ENCODE data around the gene DNM3.

The DNM3 gene

DNA sequence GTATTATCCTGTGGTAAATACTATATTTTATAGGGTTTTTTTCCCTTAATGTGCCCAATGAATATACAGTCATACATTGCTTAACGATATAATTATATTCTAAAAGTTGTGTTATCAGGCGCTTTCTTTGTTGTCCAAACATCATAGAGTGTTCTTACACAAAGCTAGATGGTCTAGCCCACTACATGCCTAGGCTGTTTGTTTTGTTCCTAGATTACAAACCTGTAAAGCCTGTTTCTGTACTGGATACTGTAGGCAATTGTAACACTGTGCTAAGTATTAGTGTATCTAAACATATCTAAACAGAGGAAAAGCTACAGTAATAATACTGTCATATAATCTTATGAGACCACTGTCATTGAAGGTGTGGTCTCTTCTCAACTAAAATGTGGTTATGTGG is 336.6 kb downstream of the DNM3 start:
- DNase-seq (ENCODE audit: low spot score): no peak

- no peak for DNase-seq (ENCODE audit: low spot score)
These were observed 337.6 kb downstream of the DNM3 start for GRCh38 chr1:172178886-172179285.

DNA sequence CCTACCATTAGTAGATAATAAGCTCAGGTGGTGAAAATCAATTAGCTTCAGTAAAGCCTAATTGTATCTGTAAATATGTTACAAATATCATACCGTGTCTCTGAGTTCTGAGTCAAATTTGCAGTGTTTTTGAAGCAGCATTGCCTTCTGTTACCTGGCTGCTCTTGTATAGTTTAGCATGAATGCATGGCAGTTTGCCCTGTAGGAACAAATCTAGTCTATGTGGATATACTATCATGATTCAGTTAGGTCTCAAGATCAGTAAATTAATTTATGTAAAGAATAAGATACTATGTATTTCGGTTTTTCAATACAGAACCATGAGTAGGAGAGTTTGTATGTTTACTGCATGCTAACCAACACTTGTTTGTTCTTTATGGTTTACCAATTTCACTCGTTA is 338.6 kb downstream of the DNM3 start:
- DNase-seq (ENCODE audit: low spot score): no peak

- no peak for DNase-seq (ENCODE audit: low spot score)
These were observed 339.4 kb downstream of the DNM3 start for GRCh38 chr1:172180501-172181285.

GRCh38 chr1:172184506-172185191 is 343.4 kb downstream of the DNM3 start:
- DNase-seq (ENCODE audit: low spot score): no peak

DNA sequence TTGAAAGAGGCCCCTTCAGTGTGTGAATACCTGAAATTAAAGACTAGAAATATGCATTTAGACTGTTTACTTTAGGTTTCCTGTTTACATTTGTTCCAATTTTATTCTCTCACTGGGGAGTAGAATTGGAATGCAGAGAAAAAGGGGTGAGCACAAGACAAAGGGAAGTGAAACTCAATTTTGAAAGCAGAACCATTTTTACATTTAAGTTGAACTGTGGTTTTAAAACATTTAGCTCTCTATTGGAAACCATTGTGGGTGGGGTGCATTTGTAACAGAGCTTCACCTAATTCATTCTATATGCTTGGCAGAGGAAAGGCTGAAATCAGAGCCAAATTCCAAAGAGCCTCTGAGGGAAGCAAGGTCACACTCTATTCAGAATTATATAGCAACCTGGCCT is 343.9 kb downstream of the DNM3 start:
- DNase-seq (ENCODE audit: low spot score): no peak

GRCh38 chr1:172185996-172186395 is 344.7 kb downstream of the DNM3 start:
- DNase-seq (ENCODE audit: low spot score): no peak

GRCh38 chr1:172201572-172201971 is 360.3 kb downstream of the DNM3 start:
- DNase-seq (ENCODE audit: low spot score): no peak

DNA sequence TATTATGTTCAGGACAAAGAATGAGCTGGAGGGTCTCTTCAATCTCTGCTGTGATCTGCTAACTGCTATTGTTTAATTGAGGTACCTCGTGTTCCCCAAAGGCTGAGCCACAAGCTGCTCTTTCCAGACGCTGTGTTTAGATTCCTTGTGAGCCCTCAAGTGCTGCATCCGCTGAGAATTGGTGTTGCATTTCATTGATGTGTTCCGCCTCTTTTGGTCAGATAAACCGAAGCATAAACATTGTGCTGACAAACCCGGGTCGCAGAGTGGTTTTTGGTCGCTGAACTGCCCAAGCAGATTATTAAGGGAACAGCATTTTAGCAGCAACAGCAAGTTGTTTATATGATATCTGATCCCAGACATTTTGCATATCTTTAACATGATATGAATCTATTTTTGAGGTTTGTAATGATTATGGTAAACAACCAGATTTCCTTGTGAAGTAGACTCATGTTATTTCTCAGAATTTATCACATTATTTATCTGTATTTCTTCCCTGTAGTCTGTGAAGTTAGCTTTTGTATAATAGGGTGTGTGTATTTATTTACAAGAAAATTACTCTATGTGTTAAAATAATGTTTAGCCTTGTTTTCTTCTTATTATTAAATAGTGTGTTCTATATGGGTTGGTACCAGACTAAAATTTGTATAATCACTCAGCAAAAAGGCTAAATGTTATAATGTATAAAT is 362.0 kb downstream of the DNM3 start:
- no peak for DNase-seq (ENCODE audit: low spot score)

GRCh38 chr1:172203902-172204301 is 362.6 kb downstream of the DNM3 start:
- no peak for DNase-seq (ENCODE audit: low spot score)

DNA sequence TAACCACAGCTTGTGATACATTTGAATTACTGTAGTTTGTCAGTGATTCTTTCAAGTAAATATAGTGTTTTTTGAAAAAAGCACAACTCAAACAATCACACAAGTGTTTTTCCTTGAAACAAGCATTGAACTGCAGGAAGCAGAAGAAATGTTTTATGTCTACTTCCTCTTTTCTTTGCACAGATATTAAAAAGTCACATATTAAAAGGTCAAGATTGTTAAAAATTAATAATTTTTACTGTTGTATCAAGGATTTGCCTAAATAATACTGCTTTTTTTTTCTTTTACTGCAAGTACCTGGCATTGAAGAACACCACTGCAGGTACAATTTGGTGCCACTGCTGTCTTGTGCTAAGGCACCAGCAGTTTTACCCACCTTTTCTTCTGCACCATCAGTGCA is 365.0 kb downstream of the DNM3 start:
- no peak for DNase-seq (ENCODE audit: low spot score)

GRCh38 chr1:172208635-172209034 is 367.3 kb downstream of the DNM3 start:
- DNase-seq (ENCODE audit: low spot score): no peak

- no peak for DNase-seq (ENCODE audit: low spot score)
These were observed 369.9 kb downstream of the DNM3 start for GRCh38 chr1:172211221-172211620.

DNA sequence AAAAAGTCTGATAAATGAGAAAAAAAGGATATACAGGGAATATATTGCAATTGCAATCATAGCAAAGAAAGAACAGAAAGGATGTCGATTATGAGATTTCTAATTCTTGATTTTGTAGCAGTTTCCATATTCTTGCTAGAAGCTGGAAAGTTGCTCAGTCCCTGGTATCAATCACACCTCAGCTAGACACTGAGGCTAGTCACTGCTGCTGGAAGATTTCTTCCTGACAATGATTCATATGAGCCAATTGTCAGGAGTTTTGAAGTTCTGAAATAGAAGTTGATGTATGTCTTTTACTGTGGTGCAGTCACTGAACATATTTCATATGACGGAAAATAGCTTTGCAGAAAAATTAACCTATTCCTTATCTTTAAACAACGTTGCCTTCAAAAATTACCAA is 370.8 kb downstream of the DNM3 start:
- DNase-seq (ENCODE audit: low spot score): no peak

DNA sequence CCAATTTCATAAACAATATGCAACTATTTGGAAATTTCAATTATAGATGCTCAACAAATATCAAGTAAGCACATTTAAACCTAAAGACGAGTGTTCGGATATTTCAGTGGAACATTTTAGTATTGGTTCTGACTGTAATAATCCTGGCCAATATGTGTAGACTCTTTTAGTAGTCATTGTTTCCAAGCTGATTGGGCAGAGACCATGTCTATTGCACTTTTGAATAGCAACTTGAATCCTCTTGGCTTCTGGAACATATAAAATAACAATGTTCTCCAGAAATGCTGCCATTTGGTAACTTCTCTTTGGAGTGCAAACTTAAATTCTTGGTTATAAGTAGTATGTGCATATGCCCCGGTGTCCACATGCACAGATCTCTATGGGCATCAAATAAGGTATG is 373.7 kb downstream of the DNM3 start:
- DNase-seq (ENCODE audit: low spot score): no peak

DNA sequence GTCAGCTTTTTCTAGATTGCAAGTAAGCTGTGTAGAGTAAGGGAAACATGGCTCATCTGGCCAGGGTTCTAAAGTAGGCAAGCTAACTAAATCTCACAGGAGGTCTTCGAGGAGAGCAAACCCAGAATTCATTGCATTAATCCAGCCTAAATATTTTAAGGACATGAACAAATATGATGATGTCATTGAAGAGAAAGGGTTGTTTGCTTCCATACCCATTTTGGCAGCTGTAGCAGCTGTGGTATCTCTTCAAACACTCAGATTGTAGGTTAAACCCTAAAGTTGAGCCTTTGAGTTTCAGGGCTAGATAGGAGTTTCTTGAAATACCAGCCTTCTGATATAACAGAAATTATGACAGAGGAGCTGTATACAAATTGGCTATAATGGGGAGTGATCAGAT is 378.7 kb downstream of the DNM3 start:
- DNase-seq (ENCODE audit: low spot score): no peak

GRCh38 chr1:172220376-172220775 is 379.1 kb downstream of the DNM3 start:
- no peak for DNase-seq (ENCODE audit: low spot score)

- DNase-seq (ENCODE audit: low spot score): no peak
These were observed 380.1 kb downstream of the DNM3 start for GRCh38 chr1:172221436-172221835.

- DNase-seq (ENCODE audit: low spot score): no peak
These were observed 383.6 kb downstream of the DNM3 start for GRCh38 chr1:172224871-172225270.

GRCh38 chr1:172229942-172230341 is 388.6 kb downstream of the DNM3 start:
- DNase-seq (ENCODE audit: low spot score): no peak

GRCh38 chr1:172230526-172230925 is 389.2 kb downstream of the DNM3 start:
- no peak for DNase-seq (ENCODE audit: low spot score)

GRCh38 chr1:172236958-172237357 is 395.7 kb downstream of the DNM3 start:
- DNase-seq (ENCODE audit: low spot score): no peak

DNA sequence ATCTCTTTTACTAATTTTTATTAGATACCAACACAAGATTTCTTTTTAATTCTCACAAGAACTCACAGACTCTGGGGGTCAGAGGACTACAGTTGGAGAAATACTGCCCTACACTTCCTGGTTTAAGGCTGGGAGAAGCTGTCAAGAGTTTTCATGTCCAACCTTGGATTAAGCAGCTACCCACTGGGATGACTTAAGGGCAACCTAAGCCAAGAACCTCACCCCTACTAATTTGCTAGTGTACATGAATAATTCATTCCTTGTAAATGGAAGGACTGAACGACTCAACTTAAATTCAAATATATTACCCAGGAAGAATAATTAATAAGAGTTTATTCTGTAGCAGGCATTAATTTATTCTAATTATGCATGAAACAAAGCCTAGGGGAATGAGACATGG is 396.9 kb downstream of the DNM3 start:
- no peak for DNase-seq (ENCODE audit: low spot score)
